ENCODE data around the gene TUBA8. TPM values are rescaled to one million over a fixed set of nuclear protein-coding genes. Genes with fewer than 3 reads are reported as not detected.
"Not testable (repeated sequence)": the region's sequence is repeated elsewhere in the genome, so short reads cannot be mapped to it uniquely, and the experiment has no call there.

The TUBA8 gene
- total RNA-seq, 1 experiment from 2014 or later, result 1.3 TPM

DNA sequence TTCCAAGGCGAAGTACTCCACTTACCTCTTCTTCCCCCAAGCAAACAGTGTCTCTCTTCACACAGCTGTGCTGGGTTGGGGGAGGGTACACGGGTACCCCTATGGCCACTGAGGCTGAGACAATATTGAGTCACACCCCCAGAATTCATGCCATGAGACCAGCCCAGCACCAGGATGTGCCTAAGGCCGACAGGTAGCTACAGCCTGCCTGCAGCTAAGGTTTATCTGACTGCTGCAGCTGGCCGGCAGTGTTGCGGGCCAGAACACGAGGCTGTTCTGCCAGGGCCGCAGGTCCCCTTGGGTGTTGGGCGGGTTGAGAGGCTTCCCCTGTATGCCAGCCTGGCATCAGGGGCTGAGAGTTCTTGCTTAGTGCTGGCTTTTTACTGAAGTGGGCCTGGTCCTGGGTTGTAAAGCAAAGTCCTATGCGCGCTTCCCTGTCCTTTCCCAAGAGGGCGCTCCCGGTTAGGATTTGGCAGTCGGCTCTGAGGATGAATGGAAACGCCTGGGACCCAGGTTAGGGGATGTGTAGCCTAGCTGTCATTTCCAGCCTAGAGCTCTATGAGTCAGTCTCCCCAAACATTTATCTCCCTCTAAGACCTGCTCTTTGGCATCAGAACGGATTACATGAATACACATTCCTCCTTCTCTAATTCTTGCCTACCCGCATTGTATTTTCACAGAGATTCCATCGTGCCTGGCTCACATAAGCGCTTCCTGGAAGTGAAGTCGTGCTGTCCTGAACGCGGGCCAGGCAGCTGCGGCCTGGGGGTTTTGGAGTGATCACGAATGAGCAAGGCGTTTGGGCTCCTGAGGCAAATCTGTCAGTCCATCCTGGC, 46.5 kb downstream of the TUBA8 start:
- Histone ChIP-seq H3K9me3 (ENCODE audit: control insufficient read depth, insufficient read depth, low read depth, low read length) (no peaks in the 10 kb centered on the region), H3K27me3 (ENCODE audit: control insufficient read depth, insufficient read depth, low read length) (no peaks in the 10 kb centered on the region), H3K27ac (ENCODE audit: low read length) (no peak overlapping the region), H3K4me3 (ENCODE audit: low read depth in 2 of 2, low read length in 2 of 2) (no peak overlapping the region), H3K36me3 (ENCODE audit: control insufficient read depth, insufficient read depth, low read length) (no peaks in the 10 kb centered on the region), H3K4me1 (ENCODE audit: control insufficient read depth, insufficient read depth, low read length) (no peaks in the 10 kb centered on the region)
- ChIA-PET CTCF (no interaction called here), POLR2A (no interaction called here)
- DNase-seq (ENCODE audit: low read depth, low spot score) (no peak), ATAC-seq (peak; percentile 92)
- peak; percentile 86 for TF ChIP-seq CTCF (IDR thresholded peaks at IDR 0.05)
- TF ChIP-seq TCF7L2 (IDR thresholded peaks at IDR 0.05; ENCODE audit: low read depth, low read length), result no peak
- in situ Hi-C loops (cut with HindIII; ENCODE audit: low pct_unique_long_range_greater_than_20kb, low sequenced_read_pairs) (no loop called here), intact Hi-C loops (cut with micrococcal nuclease; ENCODE audit: unreplicated experiment) (no loop called here)
- BruUV-seq (replicated peaks), result no TSS peak

DNA sequence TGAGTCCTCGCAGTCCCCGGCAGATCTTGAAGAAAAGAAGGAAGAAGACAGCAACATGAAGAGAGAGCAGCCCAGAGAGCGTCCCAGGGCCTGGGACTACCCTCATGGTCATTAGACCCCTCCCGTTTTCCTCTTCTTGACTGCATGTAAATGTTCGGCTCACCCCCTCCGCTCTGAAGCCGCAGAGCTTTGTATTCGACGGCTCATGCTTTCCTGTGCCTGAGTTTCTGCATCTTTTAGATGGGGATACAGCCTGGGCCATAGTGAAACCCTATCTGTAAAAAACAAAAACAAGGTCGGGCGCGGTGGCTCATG, 47.1 kb downstream of the TUBA8 start:
- H3K27me3 ChIP-seq (ENCODE audit: control insufficient read depth, insufficient read depth, low read length), result no peaks in the 10 kb centered on the region
- POLR2A ChIA-PET, result no interaction called here
- TF ChIP-seq TCF7L2 (IDR thresholded peaks at IDR 0.05; ENCODE audit: low read depth, low read length) (no peak), CTCF (IDR thresholded peaks at IDR 0.05) (no peak), POLR2AphosphoS5 (IDR thresholded peaks at IDR 0.05; ENCODE audit: low read depth, low read length) (no peak), SIN3A (IDR thresholded peaks at IDR 0.05; ENCODE audit: borderline replicate concordance, insufficient read depth, low read depth, low read length) (no peak)
- TF ChIP-seq, protein P1, sequence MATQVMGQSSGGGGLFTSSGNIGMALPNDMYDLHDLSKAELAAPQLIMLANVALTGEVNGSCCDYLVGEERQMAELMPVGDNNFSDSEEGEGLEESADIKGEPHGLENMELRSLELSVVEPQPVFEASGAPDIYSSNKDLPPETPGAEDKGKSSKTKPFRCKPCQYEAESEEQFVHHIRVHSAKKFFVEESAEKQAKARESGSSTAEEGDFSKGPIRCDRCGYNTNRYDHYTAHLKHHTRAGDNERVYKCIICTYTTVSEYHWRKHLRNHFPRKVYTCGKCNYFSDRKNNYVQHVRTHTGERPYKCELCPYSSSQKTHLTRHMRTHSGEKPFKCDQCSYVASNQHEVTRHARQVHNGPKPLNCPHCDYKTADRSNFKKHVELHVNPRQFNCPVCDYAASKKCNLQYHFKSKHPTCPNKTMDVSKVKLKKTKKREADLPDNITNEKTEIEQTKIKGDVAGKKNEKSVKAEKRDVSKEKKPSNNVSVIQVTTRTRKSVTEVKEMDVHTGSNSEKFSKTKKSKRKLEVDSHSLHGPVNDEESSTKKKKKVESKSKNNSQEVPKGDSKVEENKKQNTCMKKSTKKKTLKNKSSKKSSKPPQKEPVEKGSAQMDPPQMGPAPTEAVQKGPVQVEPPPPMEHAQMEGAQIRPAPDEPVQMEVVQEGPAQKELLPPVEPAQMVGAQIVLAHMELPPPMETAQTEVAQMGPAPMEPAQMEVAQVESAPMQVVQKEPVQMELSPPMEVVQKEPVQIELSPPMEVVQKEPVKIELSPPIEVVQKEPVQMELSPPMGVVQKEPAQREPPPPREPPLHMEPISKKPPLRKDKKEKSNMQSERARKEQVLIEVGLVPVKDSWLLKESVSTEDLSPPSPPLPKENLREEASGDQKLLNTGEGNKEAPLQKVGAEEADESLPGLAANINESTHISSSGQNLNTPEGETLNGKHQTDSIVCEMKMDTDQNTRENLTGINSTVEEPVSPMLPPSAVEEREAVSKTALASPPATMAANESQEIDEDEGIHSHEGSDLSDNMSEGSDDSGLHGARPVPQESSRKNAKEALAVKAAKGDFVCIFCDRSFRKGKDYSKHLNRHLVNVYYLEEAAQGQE (IDR thresholded peaks at IDR 0.05; ENCODE audit: insufficient read depth in 1 of 2, low read depth in 2 of 2, low read length in 1 of 2), result no peak
- no peaks in the 10 kb centered on the region for H3K9me3 ChIP-seq (ENCODE audit: control insufficient read depth, insufficient read depth, low read depth, low read length)
- H3K4me1 ChIP-seq (ENCODE audit: control insufficient read depth, insufficient read depth, low read length), result no peaks in the 10 kb centered on the region
- no peak overlapping the region for H3K27ac ChIP-seq (ENCODE audit: low read length)
- in situ Hi-C loops (cut with HindIII; ENCODE audit: low pct_unique_long_range_greater_than_20kb, low sequenced_read_pairs) (no loop called here), intact Hi-C loops (cut with micrococcal nuclease; ENCODE audit: unreplicated experiment) (no loop called here)
- no TSS peak for BruUV-seq (replicated peaks)
- no peaks in the 10 kb centered on the region for H3K36me3 ChIP-seq (ENCODE audit: control insufficient read depth, insufficient read depth, low read length)
- CTCF ChIA-PET, result no interaction called here
- DNase-seq (ENCODE audit: low read depth, low spot score) (no peak), ATAC-seq (no peak; the same call in 1 of the 2 replicates)
- H3K4me3 ChIP-seq (ENCODE audit: low read depth in 2 of 2, low read length in 2 of 2), result no peak overlapping the region

DNA sequence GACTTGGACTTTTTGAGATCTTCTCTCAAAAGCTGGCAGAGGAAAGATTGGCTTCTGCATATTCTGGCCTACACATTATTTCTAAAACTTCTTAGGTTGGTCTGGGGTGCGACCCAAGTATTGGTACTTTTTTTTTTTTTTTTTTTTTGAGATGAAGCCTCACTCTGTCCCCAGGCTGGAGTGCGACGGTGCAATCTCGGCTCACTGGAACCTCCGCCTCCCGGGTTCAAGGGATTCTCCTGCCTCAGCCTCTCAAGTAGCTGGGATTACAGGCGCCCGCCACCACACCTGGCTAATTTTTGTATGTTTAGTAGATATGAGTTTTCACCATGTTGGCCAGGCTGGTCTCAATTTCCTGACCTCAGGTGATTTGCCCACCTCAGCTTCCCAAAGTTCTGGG, 50.0 kb downstream of the TUBA8 start:
- ATAC-seq; H3K4me1 ChIP-seq (ENCODE audit: control insufficient read depth, insufficient read depth, low read length); H3K27ac ChIP-seq (ENCODE audit: low read length); H3K4me3 ChIP-seq (ENCODE audit: low read depth in 2 of 2, low read length in 2 of 2); POLR2A ChIA-PET; H3K9me3 ChIP-seq (ENCODE audit: control insufficient read depth, insufficient read depth, low read depth, low read length); CTCF ChIA-PET; DNase-seq (ENCODE audit: low read depth, low spot score); BruUV-seq (replicated peaks); H3K27me3 ChIP-seq (ENCODE audit: control insufficient read depth, insufficient read depth, low read length); H3K36me3 ChIP-seq (ENCODE audit: control insufficient read depth, insufficient read depth, low read length); intact Hi-C loops (cut with micrococcal nuclease; ENCODE audit: unreplicated experiment); in situ Hi-C loops (cut with HindIII; ENCODE audit: low pct_unique_long_range_greater_than_20kb, low sequenced_read_pairs): not testable (repeated sequence)

DNA sequence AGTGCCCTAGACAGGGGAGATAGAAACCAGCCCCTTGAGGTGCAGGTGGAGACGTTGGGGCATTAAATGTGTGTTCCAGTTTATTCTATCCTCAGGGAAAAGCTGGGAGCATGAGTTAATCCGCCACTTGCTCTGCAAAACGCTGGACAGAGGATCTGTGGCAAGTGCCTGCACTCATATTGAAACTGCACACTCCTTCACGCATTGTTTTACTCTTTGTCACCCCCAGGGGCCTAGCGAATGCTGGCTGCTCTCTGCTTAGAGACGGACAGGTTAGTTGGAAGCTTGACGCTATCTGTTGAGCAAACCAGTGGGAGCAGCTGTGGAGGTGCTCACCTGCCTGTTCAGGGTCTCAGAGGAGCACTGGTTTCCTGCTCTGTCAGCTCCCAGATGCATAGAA, 53.2 kb downstream of the TUBA8 start:
- in situ Hi-C loops (cut with HindIII; ENCODE audit: low pct_unique_long_range_greater_than_20kb, low sequenced_read_pairs); BruUV-seq (replicated peaks); CTCF ChIA-PET: not testable (repeated sequence)

GRCh38 chr22:18164584-18164983, 54.0 kb downstream of the TUBA8 start:
- H3K9me3 ChIP-seq (ENCODE audit: control insufficient read depth, insufficient read depth, low read depth, low read length); H3K4me3 ChIP-seq (ENCODE audit: low read depth in 2 of 2, low read length in 2 of 2); CTCF ChIA-PET; POLR2A ChIA-PET; ATAC-seq; H3K27me3 ChIP-seq (ENCODE audit: control insufficient read depth, insufficient read depth, low read length); H3K27ac ChIP-seq (ENCODE audit: low read length); in situ Hi-C loops (cut with HindIII; ENCODE audit: low pct_unique_long_range_greater_than_20kb, low sequenced_read_pairs); H3K4me1 ChIP-seq (ENCODE audit: control insufficient read depth, insufficient read depth, low read length); DNase-seq (ENCODE audit: low read depth, low spot score); H3K36me3 ChIP-seq (ENCODE audit: control insufficient read depth, insufficient read depth, low read length); intact Hi-C loops (cut with micrococcal nuclease; ENCODE audit: unreplicated experiment); BruUV-seq (replicated peaks): not testable (repeated sequence)

More for the DNA sequence above, 53.2 kb downstream of the TUBA8 start:
- H3K9me3 ChIP-seq (ENCODE audit: control insufficient read depth, insufficient read depth, low read depth, low read length); POLR2A ChIA-PET; ATAC-seq; intact Hi-C loops (cut with micrococcal nuclease; ENCODE audit: unreplicated experiment); H3K27me3 ChIP-seq (ENCODE audit: control insufficient read depth, insufficient read depth, low read length); H3K36me3 ChIP-seq (ENCODE audit: control insufficient read depth, insufficient read depth, low read length); H3K4me1 ChIP-seq (ENCODE audit: control insufficient read depth, insufficient read depth, low read length); H3K27ac ChIP-seq (ENCODE audit: low read length); DNase-seq (ENCODE audit: low read depth, low spot score); H3K4me3 ChIP-seq (ENCODE audit: low read depth in 2 of 2, low read length in 2 of 2): not testable (repeated sequence)
